WTC11 (cell line): Measurements from ENCODE around the gene PKNOX1. TPM values are rescaled to one million over a fixed set of nuclear protein-coding genes. Genes with fewer than 3 reads are reported as not detected.

Experiments
- AR ChIP-seq: fragments of 250-450 bp; sonication (Bioruptor Pico); IDR thresholded peaks from 2 replicates; pipeline ENCODE4 v1.9.0; 2021; ENCODE audit warnings: mild to moderate bottlenecking
- ATF2 ChIP-seq: sonication (generic); formaldehyde crosslinking; IDR thresholded peaks from 2 replicates; pipeline ENCODE4 v1.8.1; 2022; ENCODE audit warnings: low read depth, missing genetic modification reagents, borderline replicate concordance
- ATF6 ChIP-seq: sonication (generic); formaldehyde crosslinking; IDR thresholded peaks from 2 replicates; pipeline ENCODE4 v1.8.1; 2023; ENCODE audit warnings: mild to moderate bottlenecking, missing genetic modification reagents
- CTCF ChIP-seq: fragments of 200-600 bp; IDR thresholded peaks from 2 replicates; pipeline ENCODE4 v1.8.0; 2022; ENCODE audit warnings: antibody characterized with exemption
- E2F4 ChIP-seq: sonication (generic); formaldehyde crosslinking; IDR thresholded peaks from 2 replicates; pipeline ENCODE4 v1.8.1; 2022; ENCODE audit warnings: low read depth, mild to moderate bottlenecking, moderate library complexity, missing genetic modification reagents, borderline replicate concordance
- ELF4 ChIP-seq: sonication (generic); formaldehyde crosslinking; IDR thresholded peaks from 2 replicates; pipeline ENCODE4 v1.8.1; 2022; ENCODE audit warnings: low read depth, mild to moderate bottlenecking, moderate library complexity, missing genetic modification reagents
- FOXP1 ChIP-seq: sonication (generic); formaldehyde crosslinking; IDR thresholded peaks from 2 replicates; pipeline ENCODE4 v1.8.0; 2022; ENCODE audit warnings: missing genetic modification reagents, mild to moderate bottlenecking, moderate library complexity, borderline replicate concordance
- GABPB1 ChIP-seq: sonication (generic); formaldehyde crosslinking; IDR thresholded peaks from 2 replicates; pipeline ENCODE4 v1.8.1; 2023; ENCODE audit warnings: mild to moderate bottlenecking, missing genetic modification reagents
- HMGA2 ChIP-seq: fragments of 250-450 bp; sonication (Bioruptor Pico); IDR thresholded peaks from 2 replicates; pipeline ENCODE4 v1.4.0; 2021; ENCODE audit warnings: mild to moderate bottlenecking, moderate library complexity
- IRF2 ChIP-seq: sonication (generic); formaldehyde crosslinking; IDR thresholded peaks from 2 replicates; pipeline ENCODE4 v1.8.0; 2022; ENCODE audit warnings: low read depth, missing genetic modification reagents, borderline replicate concordance
- JAZF1 ChIP-seq: fragments of 250-450 bp; sonication (Bioruptor Pico); IDR thresholded peaks from 2 replicates; pipeline ENCODE4 v1.9.0; 2021; ENCODE audit warnings: moderate library complexity, mild to moderate bottlenecking, inconsistent platforms
- JUN ChIP-seq: sonication (generic); formaldehyde crosslinking; IDR thresholded peaks from 2 replicates; pipeline ENCODE4 v1.8.0; 2023; ENCODE audit warnings: mild to moderate bottlenecking, missing genetic modification reagents
- KAT7 ChIP-seq: sonication (generic); formaldehyde crosslinking; IDR thresholded peaks from 2 replicates; pipeline ENCODE4 v1.8.1; 2023; ENCODE audit warnings: missing genetic modification reagents, mild to moderate bottlenecking, borderline replicate concordance
- NFYB ChIP-seq: sonication (generic); formaldehyde crosslinking; conservative IDR thresholded peaks from 2 replicates; pipeline ENCODE4 v1.8.0; 2022; ENCODE audit warnings: low read depth, missing genetic modification reagents
- PRDM15 ChIP-seq: sonication (generic); formaldehyde crosslinking; IDR thresholded peaks from 2 replicates; pipeline ENCODE4 v1.8.0; 2022; ENCODE audit warnings: missing genetic modification reagents
- TEAD1 ChIP-seq: sonication (generic); formaldehyde crosslinking; IDR thresholded peaks from 2 replicates; pipeline ENCODE4 v1.8.0; 2022; ENCODE audit warnings: mild to moderate bottlenecking, missing genetic modification reagents
- ZBTB43 ChIP-seq: sonication (generic); formaldehyde crosslinking; IDR thresholded peaks from 2 replicates; pipeline ENCODE4 v1.8.1; 2023; ENCODE audit warnings: mild to moderate bottlenecking, missing genetic modification reagents
- ZNF416 ChIP-seq: fragments of 250-450 bp; sonication (Bioruptor Pico); IDR thresholded peaks from 2 replicates; pipeline ENCODE4 v1.9.0; 2021; ENCODE audit warnings: mild to moderate bottlenecking, inconsistent platforms
- ZSCAN18 ChIP-seq: fragments of 250-450 bp; sonication (Bioruptor Pico); IDR thresholded peaks from 2 replicates; pipeline ENCODE4 v2.1.2; 2022; ENCODE audit warnings: mild to moderate bottlenecking, moderate library complexity
- total RNA-seq: library from RNA; stranded (reverse); gene quantifications from 3 replicates; pipeline ENCODE4 v1.2.3, GENCODE V29; 2021

The PKNOX1 gene
- total RNA-seq, 1 experiment from 2014 or later = 23.0 TPM

GRCh38 chr21:42973309-42973990 is 912 bp upstream of the PKNOX1 start (continued):
- TF ChIP-seq CTCF (no peak), KAT7 (CRISPR knock-in tag) (no peak), ZNF416 (CRISPR knock-in tag) (no peak), ELF4 (no peak), ZBTB43 (CRISPR knock-in tag) (0 out of 2 replicates have a peak, but pooled peaks have one; percentile 26), ZSCAN18 (CRISPR knock-in tag) (no peak), FOXP1 (CRISPR knock-in tag) (no peak; the same call in 1 of the 2 replicates), AR (CRISPR knock-in tag) (no peak), JUN (CRISPR knock-in tag) (no peak), GABPB1 (no peak), ATF6 (no peak), E2F4 (CRISPR knock-in tag) (no peak), NFYB (CRISPR knock-in tag) (no peak), JAZF1 (CRISPR knock-in tag) (no peak), IRF2 (no peak), HMGA2 (CRISPR knock-in tag) (0 out of 2 replicates have a peak, but pooled peaks have one; percentile 21), TEAD1 (CRISPR knock-in tag) (no peak; the same call in 1 of the 2 replicates), ATF2 (CRISPR knock-in tag) (no peak), PRDM15 (CRISPR knock-in tag) (no peak)
